GM08714 (cell line): ENCODE measurements around the gene CAMSAP2.
"Not testable (repeated sequence)": the region's sequence is repeated elsewhere in the genome, so short reads cannot be mapped to it uniquely, and the experiment has no call there.

ENCODE experiments used
- H3K4me3 ChIP-seq: fragments of 200-500 bp; sonication (Bioruptor generic); 2 replicates; pipeline ENCODE4 v1.5.1; 2014; ENCODE audit warnings: mild to moderate bottlenecking, low read length, inconsistent platforms
- ZNF274 ChIP-seq: IDR thresholded peaks from 2 replicates; pipeline ENCODE4 v1.6.1; 2012; ENCODE audit warnings: mild to moderate bottlenecking, low read depth, low read length

CAMSAP2 gene

DNA sequence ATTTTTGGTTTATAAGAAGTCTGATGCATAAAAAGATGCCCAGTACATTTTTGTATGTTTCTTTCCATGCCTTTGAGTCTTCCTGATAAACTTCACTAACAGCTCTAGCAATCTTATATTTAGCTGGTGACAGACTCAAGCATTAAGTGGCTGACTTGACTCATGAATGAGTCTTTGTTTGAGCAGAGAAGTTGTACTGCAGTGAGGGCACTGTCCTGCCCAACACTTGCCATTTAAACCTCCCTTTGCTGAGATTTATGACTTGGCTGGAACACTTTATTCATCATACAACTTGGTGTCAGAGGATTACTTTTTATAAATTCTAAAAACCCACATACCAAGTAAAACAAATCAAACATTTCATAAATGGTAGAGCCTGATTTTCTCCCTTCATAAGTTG lies 14.6 kb upstream of the CAMSAP2 start:
- TF ChIP-seq ZNF274: no peak
- no peak overlapping the region for H3K4me3 ChIP-seq

GRCh38 chr1:200727257-200727656 lies 11.4 kb upstream of the CAMSAP2 start:
- H3K4me3 ChIP-seq: no peak overlapping the region
- no peak for TF ChIP-seq ZNF274

GRCh38 chr1:200729863-200730262 lies 8.8 kb upstream of the CAMSAP2 start:
- no peak overlapping the region for H3K4me3 ChIP-seq
- TF ChIP-seq ZNF274: no peak

GRCh38 chr1:200731654-200732332 lies 6.9 kb upstream of the CAMSAP2 start:
- no peak overlapping the region for H3K4me3 ChIP-seq
- TF ChIP-seq ZNF274: no peak

DNA sequence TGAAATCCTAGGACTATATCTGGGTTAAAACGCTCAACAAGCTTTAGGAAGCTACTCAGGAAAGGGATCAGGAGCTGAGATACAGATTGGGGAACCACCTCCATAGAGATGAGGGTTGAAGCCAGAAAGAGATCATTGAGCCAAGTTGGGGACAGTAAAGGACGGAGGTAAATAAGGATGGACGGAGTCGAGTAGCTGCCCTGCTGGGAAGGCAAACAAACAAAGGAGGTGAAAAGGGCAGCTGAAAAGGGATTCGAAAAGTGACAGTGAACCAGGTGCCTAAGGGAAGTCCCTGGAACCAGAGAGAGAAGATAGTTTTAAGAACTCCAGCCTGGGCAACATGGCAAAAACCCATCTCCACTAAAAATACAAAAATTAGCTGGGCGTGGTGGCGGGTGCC lies 6.3 kb upstream of the CAMSAP2 start:
- TF ChIP-seq ZNF274: no peak
- H3K4me3 ChIP-seq: no peak overlapping the region

GRCh38 chr1:200733907-200734306 lies 4.8 kb upstream of the CAMSAP2 start:
- TF ChIP-seq ZNF274: no peak
- H3K4me3 ChIP-seq: no peak overlapping the region

- no peak for TF ChIP-seq ZNF274
- no peak overlapping the region for H3K4me3 ChIP-seq
Observed at GRCh38 chr1:200737647-200738291, 924 bp upstream of the CAMSAP2 start.

DNA sequence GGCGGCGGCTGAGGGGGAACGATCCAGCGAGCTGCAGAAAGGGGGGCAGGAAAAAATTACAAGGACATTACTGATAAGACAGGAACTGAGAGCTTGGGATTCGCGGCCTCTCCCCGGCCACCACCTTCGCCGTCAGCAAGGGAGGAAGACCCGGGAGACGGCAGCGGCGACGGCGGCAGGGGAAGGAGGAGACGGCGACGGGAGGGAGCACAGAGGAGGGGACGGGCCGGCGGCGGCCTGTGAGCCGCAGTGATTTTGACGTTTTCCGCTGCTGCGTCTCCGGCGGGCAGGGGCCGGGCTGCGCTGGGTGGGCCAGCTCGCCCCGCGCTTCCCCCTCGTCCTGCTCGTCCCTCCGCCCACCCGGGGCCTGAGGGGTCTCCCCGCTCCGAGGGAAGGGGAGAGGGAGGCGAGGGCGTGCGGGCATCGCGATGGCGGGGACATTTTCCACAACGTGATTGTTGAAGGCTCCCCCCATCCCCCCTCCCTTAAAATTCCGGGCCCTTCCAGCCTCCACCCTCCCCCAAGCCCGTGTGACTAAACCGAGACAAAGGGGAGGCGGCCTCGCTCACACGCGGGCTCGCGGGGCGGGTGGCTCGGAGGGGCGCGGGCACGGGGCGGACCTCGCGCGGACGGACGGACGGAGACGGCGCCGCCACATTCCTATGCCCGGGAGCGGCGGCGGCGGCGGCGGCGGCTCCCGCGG lies 407 bp downstream of the CAMSAP2 start:
- TF ChIP-seq ZNF274: no peak
- H3K4me3 ChIP-seq: peak overlapping the region; percentile 76

GRCh38 chr1:200739702-200740570 lies 1.2 kb downstream of the CAMSAP2 start:
- TF ChIP-seq ZNF274: no peak
- peak overlapping the region; percentile 76 for H3K4me3 ChIP-seq

GRCh38 chr1:200740571-200741208 lies 2.0 kb downstream of the CAMSAP2 start:
- peak overlapping the region; percentile 76; the same call in 1 of the 2 replicates for H3K4me3 ChIP-seq
- no peak for TF ChIP-seq ZNF274

GRCh38 chr1:200741551-200742207 lies 3.0 kb downstream of the CAMSAP2 start:
- H3K4me3 ChIP-seq: peak overlapping the region; percentile 76; the same call in 1 of the 2 replicates
- no peak for TF ChIP-seq ZNF274

- TF ChIP-seq ZNF274: no peak
- H3K4me3 ChIP-seq: no peak overlapping the region
Observed at GRCh38 chr1:200744143-200744542, 5.5 kb downstream of the CAMSAP2 start.

DNA sequence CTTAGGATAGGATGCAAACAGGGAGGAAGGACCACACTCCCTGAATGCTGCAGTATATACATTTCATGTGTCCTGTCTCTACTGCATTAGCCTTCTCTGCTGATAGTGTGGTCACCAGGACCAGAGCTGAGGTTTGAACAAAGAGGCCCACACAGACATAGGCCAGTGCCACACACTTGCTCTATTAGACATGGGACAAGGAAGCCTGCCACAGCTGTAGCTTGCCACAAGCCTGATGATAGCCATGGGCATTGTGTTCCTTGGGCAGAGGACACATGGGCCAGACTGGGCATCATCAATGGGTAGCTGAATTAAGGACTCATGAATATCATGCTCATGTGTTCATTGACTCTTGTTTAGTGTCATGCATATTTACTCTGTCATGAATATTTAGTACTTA lies 10.4 kb downstream of the CAMSAP2 start:
- H3K4me3 ChIP-seq: no peak overlapping the region
- no peak for TF ChIP-seq ZNF274

DNA sequence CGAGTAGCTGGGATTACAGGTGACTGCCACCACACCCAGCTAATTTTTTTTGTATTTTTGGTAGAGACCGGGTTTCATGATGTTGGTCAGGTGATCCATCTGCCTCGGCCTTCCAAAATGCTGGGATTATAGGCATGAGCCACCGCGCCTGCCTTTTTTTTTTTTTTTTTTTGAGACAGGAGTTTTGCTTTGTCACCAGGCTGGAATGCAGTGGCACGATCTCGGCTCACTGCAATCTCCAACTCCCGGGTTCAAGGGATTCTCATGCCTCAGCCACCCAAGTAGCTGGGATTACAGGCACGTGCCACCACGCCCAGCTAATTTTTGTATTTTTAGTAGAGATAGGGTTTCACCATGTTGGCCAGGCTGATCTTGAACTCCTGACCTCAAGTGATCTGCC lies 12.1 kb downstream of the CAMSAP2 start:
- H3K4me3 ChIP-seq: not testable (repeated sequence)
